MM.1S (cell line): ENCODE data around the gene GREB1.

Source experiments
- DNase-seq: peaks from one replicate; pipeline ENCODE4 v3.0.0-alpha.2; 2015
- H2AFZ ChIP-seq: fragments of 300-600 bp; sonication (generic); 2 replicates; pipeline ENCODE4 v1.6.0; 2016; ENCODE audit warnings: antibody characterized with exemption, low read length
- H3F3A ChIP-seq: fragments of 300-600 bp; sonication (generic); 2 replicates; pipeline ENCODE4 v1.6.1; 2016; ENCODE audit warnings: mild to moderate bottlenecking, antibody characterized with exemption, low read length, moderate library complexity, mixed read lengths; ENCODE audit not compliant: insufficient read depth
- H3K27ac ChIP-seq: fragments of 300-600 bp; sonication (generic); 2 replicates; pipeline ENCODE4 v1.5.1; 2016; ENCODE audit warnings: mild to moderate bottlenecking, low read length
- H3K27me3 ChIP-seq: fragments of 300-600 bp; sonication (generic); replicated peaks from 2 replicates; pipeline ENCODE4 v1.6.0; 2016; ENCODE audit warnings: low read length; ENCODE audit not compliant: insufficient read depth
- H3K36me3 ChIP-seq: fragments of 300-600 bp; sonication (generic); replicated peaks from 2 replicates; pipeline ENCODE4 v1.6.1; 2016; ENCODE audit warnings: mild to moderate bottlenecking, low read length, mixed read lengths; ENCODE audit not compliant: insufficient read depth
- H3K4me1 ChIP-seq: fragments of 300-600 bp; sonication (generic); 2 replicates; pipeline ENCODE4 v1.6.1; 2016; ENCODE audit warnings: low read length, mixed read lengths
- H3K4me2 ChIP-seq: fragments of 300-600 bp; sonication (generic); 2 replicates; pipeline ENCODE4 v1.6.0; 2016; ENCODE audit warnings: low read depth, low read length
- H3K4me3 ChIP-seq: fragments of 300-600 bp; sonication (generic); 2 replicates; pipeline ENCODE4 v1.5.1; 2016; ENCODE audit warnings: low read length, mixed read lengths
- H3K79me2 ChIP-seq: fragments of 300-600 bp; sonication (generic); 2 replicates; pipeline ENCODE4 v1.6.1; 2016; ENCODE audit warnings: mixed run types, low read length, mixed read lengths
- H3K9ac ChIP-seq: fragments of 300-600 bp; sonication (generic); 2 replicates; pipeline ENCODE4 v1.6.1; 2016; ENCODE audit warnings: low read length, mixed read lengths
- H3K9me2 ChIP-seq: fragments of 300-600 bp; sonication (generic); replicated peaks from 2 replicates; pipeline ENCODE4 v1.6.1; 2016; ENCODE audit warnings: mild to moderate bottlenecking, low read length, mixed read lengths; ENCODE audit not compliant: insufficient read depth
- H3K9me3 ChIP-seq: fragments of 300-600 bp; sonication (generic); replicated peaks from 2 replicates; pipeline ENCODE4 v1.6.1; 2016; ENCODE audit warnings: mild to moderate bottlenecking, low read length, mixed read lengths; ENCODE audit not compliant: insufficient read depth
- H4K20me1 ChIP-seq: fragments of 300-600 bp; sonication (generic); 2 replicates; pipeline ENCODE4 v1.6.1; 2016; ENCODE audit warnings: mild to moderate bottlenecking, low read length, moderate library complexity, mixed read lengths; ENCODE audit not compliant: insufficient read depth
- EZH2 ChIP-seq: fragments of 300-600 bp; sonication (generic); optimal IDR thresholded peaks from 2 replicates; pipeline ENCODE3; 2017; ENCODE audit warnings: low read depth, mild to moderate bottlenecking, antibody characterized with exemption, low read length, mixed read lengths
- EZH2phosphoT487 ChIP-seq: fragments of 300-600 bp; sonication (generic); IDR thresholded peaks from 2 replicates; pipeline ENCODE4 v1.6.1; 2018; ENCODE audit warnings: antibody characterized with exemption, low read length
- TF ChIP-seq, protein P1 (sequence below): fragments of 300-600 bp; sonication (generic); IDR thresholded peaks from 2 replicates; pipeline ENCODE4 v1.5.1; 2016; ENCODE audit warnings: antibody characterized with exemption, low read length, mixed read lengths

GREB1 gene

DNA sequence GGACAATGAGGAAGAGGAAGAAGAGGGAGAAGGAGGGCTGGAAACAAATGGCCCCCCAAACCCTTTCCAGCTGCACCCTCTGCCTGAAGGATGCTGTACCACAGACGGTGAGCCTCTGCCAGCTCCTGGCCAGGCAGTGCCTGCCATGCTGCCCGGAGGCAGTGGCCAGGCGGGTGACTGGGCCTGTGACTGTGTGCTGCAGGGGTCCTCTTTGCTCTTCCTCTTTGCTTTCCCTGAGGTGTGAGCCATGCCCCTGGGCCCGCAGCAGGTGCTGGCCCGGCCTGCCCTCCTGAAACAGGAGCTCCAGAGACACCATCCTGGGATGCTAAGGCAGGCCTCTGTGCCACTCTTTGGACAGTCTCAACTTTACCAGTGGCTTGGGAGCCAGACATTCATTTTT, 28.6 kb downstream of the GREB1 start:
- Histone ChIP-seq H3F3A (no peaks in the 10 kb centered on the region), H2AFZ (no peak overlapping the region), H3K4me1 (no peaks in the 10 kb centered on the region), H3K36me3 (no peaks in the 10 kb centered on the region), H4K20me1 (no peaks in the 10 kb centered on the region), H3K27ac (no peak overlapping the region), H3K4me2 (no peak overlapping the region), H3K9me2 (no peaks in the 10 kb centered on the region), H3K79me2 (no peaks in the 10 kb centered on the region), H3K4me3 (no peak overlapping the region), H3K9me3 (no peaks in the 10 kb centered on the region), H3K9ac (no peak overlapping the region), H3K27me3 (no peaks in the 10 kb centered on the region)
- TF ChIP-seq, protein P1, sequence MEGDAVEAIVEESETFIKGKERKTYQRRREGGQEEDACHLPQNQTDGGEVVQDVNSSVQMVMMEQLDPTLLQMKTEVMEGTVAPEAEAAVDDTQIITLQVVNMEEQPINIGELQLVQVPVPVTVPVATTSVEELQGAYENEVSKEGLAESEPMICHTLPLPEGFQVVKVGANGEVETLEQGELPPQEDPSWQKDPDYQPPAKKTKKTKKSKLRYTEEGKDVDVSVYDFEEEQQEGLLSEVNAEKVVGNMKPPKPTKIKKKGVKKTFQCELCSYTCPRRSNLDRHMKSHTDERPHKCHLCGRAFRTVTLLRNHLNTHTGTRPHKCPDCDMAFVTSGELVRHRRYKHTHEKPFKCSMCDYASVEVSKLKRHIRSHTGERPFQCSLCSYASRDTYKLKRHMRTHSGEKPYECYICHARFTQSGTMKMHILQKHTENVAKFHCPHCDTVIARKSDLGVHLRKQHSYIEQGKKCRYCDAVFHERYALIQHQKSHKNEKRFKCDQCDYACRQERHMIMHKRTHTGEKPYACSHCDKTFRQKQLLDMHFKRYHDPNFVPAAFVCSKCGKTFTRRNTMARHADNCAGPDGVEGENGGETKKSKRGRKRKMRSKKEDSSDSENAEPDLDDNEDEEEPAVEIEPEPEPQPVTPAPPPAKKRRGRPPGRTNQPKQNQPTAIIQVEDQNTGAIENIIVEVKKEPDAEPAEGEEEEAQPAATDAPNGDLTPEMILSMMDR: no peak
- TF ChIP-seq EZH2phosphoT487: no peak
- no peak for DNase-seq

- Histone ChIP-seq H3K9me2 (no peaks in the 10 kb centered on the region), H3K27me3 (no peaks in the 10 kb centered on the region), H3K9ac (no peak overlapping the region), H3K27ac (no peak overlapping the region), H3K79me2 (no peaks in the 10 kb centered on the region), H3K9me3 (no peaks in the 10 kb centered on the region), H3K36me3 (no peaks in the 10 kb centered on the region), H4K20me1 (no peaks in the 10 kb centered on the region), H3K4me1 (no peaks in the 10 kb centered on the region), H3F3A (no peaks in the 10 kb centered on the region), H3K4me2 (no peak overlapping the region), H3K4me3 (no peak overlapping the region), H2AFZ (no peak overlapping the region)
- no peak for DNase-seq
- TF ChIP-seq, protein P1: no peak
- no peak for TF ChIP-seq EZH2
- TF ChIP-seq EZH2phosphoT487: no peak
These were observed 30.2 kb downstream of the GREB1 start for GRCh38 chr2:11563784-11564666.

- no peaks in the 10 kb centered on the region for H3K4me1 ChIP-seq
- TF ChIP-seq, protein P1: no peak
- TF ChIP-seq EZH2 (no peak), EZH2phosphoT487 (no peak)
- no peaks in the 10 kb centered on the region for H3F3A ChIP-seq
- no peaks in the 10 kb centered on the region for H4K20me1 ChIP-seq
- no peak overlapping the region for H3K27ac ChIP-seq
- no peaks in the 10 kb centered on the region for H3K79me2 ChIP-seq
- H3K4me2 ChIP-seq: no peak overlapping the region
- H3K9ac ChIP-seq: no peak overlapping the region
- H3K36me3 ChIP-seq: no peaks in the 10 kb centered on the region
- no peak overlapping the region for H3K4me3 ChIP-seq
- no peaks in the 10 kb centered on the region for H3K9me3 ChIP-seq
- H2AFZ ChIP-seq: no peak overlapping the region
- no peaks in the 10 kb centered on the region for H3K27me3 ChIP-seq
- H3K9me2 ChIP-seq: no peaks in the 10 kb centered on the region
- no peak for DNase-seq
These were observed 31.1 kb downstream of the GREB1 start for GRCh38 chr2:11564816-11565567.
